Measurements from ENCODE around the gene BMERB1. TPM values are rescaled to one million over a fixed set of nuclear protein-coding genes. Genes with fewer than 3 reads are reported as not detected.
A peak's percentile ranks its signal among the peaks of the same experiment; 100 is the strongest.
"Not testable (repeated sequence)": the region's sequence is repeated elsewhere in the genome, so short reads cannot be mapped to it uniquely, and the experiment has no call there.

BMERB1 gene
- polyA plus RNA-seq, 6 donors from 2014 or later: 0.36 to 1.1 (median 0.82) TPM; not detected in 2

DNA sequence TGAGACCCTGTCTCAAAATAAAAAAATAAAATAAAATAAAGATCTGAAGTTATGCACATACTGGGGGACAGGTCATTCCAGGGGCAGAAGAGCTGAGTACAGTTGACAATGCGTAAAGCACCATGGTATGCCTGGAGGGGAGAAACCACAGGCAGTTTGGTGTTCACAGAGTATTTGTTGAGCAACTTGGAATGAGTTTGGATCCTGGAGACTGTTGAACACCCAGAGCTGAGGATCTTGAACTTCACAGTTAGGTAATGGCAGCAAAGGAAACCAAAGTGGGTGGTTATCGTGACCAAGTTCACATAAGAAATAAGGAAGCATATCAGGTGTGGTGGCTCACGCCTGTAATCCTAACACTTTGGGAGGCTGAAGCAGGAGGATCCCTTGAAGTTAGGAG lies 30.3 kb upstream of the BMERB1 start:
- Mint-ChIP-seq H3K4me1 (peaks cover 9 to 17% (median 10%) of the 10 kb centered on the region in 3 donors), H3K27ac (peak overlapping the region in 1 of 6 donors; percentile 10), H3K4me3 (peak overlapping the region in 1 of 8 donors; percentile 33)
- not testable (repeated sequence) for ATAC-seq (ENCODE audit: low read depth in 2 of 2); DNase-seq; H3K27me3 Mint-ChIP-seq; H3K9me3 Mint-ChIP-seq; H3K36me3 Mint-ChIP-seq

DNA sequence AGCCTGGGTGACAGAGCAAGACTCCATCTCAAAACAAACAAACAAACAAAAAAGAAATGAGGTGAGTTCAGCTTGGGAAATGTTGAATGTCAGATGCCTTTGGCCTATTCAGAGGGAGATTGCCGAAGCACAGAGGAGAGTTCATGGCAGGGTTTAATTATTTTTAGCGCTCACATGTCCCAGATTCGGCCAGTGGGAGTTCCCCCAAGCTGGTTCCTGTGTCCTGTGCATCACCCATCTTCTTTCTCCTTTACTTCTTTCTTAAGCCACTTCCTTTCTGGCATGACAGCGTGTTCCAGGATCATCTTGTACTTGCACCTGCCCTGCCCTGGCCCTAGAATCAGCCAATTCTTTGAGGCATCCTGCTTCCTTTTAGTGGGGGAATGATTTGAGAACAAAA lies 29.6 kb upstream of the BMERB1 start:
- Mint-ChIP-seq H3K27me3 (no peaks in the 10 kb centered on the region), H3K9me3 (no peaks in the 10 kb centered on the region), H3K4me3 (no peak overlapping the region), H3K36me3 (no peaks in the 10 kb centered on the region), H3K27ac (no peak overlapping the region), H3K4me1 (peaks cover 9 to 17% (median 10%) of the 10 kb centered on the region in 3 donors)
- no peak for ATAC-seq (ENCODE audit: low read depth in 2 of 2)
- no peak for DNase-seq

DNA sequence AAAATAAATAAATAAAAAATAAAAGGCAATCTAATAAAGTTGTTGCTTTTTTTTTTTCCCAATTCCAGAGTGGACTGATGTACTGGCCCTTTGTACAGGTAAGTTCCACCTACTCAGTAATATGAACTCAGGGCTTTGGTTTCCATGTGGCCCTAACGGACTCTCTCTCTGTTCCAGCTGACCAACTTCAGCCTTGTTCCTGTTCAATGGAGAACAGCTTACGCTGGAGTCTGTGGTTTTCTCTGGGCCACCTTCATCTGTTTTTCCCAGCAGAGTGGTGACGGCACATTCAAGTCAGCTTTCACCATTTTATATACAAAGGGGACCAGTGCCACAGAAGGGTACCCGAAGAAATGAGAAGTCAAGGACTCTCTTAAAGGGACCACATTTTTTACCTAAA lies 26.6 kb upstream of the BMERB1 start:
- not testable (repeated sequence) for H3K36me3 Mint-ChIP-seq; DNase-seq; H3K9me3 Mint-ChIP-seq; H3K27ac Mint-ChIP-seq; H3K4me3 Mint-ChIP-seq; H3K27me3 Mint-ChIP-seq; ATAC-seq (ENCODE audit: low read depth in 2 of 2)
- H3K4me1 Mint-ChIP-seq: peaks cover 9 to 17% (median 10%) of the 10 kb centered on the region in 3 donors

GRCh38 chr16:15409476-15409875 lies 24.9 kb upstream of the BMERB1 start:
- H3K27me3 Mint-ChIP-seq; ATAC-seq (ENCODE audit: low read depth in 2 of 2); H3K9me3 Mint-ChIP-seq; H3K4me1 Mint-ChIP-seq; H3K36me3 Mint-ChIP-seq; DNase-seq: not testable (repeated sequence)
- Mint-ChIP-seq H3K4me3 (peak overlapping the region in 1 of 8 donors; percentile 39), H3K27ac (peak overlapping the region in 1 of 6 donors; percentile 83)

DNA sequence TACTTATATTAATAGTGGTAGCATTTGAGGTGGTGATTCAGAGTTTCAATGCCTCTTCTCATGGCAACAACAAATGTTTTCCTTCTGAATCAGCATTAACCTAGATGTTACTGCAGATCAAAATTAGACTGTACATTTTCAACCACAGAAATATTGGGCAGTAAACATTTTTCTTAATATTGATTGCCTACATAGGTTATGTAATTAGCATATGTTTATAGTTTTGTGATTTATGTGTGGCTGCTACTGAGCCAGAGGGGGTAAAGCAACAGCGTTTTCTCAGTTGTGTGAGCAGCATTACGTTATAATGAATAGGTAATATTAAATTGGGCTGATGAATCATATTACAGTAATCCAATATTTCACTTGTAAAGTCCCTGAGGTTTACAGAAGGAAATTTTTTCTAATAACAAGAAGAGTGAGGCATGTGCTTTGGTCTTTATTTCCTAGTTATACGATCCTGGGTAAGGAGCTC lies 18.8 kb upstream of the BMERB1 start:
- peaks cover 0 to 8% (median 0%) of the 10 kb centered on the region in 3 donors for H3K27me3 Mint-ChIP-seq
- ATAC-seq (ENCODE audit: low read depth in 2 of 2): no peak
- H3K9me3 Mint-ChIP-seq: peaks cover 0 to 2% (median 0%) of the 10 kb centered on the region in 7 donors
- H3K4me1 Mint-ChIP-seq: no peaks in the 10 kb centered on the region
- H3K4me3 Mint-ChIP-seq: no peak overlapping the region
- no peak for DNase-seq
- no peak overlapping the region for H3K27ac Mint-ChIP-seq
- no peaks in the 10 kb centered on the region for H3K36me3 Mint-ChIP-seq

- ATAC-seq (ENCODE audit: low read depth in 2 of 2) (no peak), DNase-seq (no peak)
- Mint-ChIP-seq H3K27ac (no peak overlapping the region), H3K36me3 (no peaks in the 10 kb centered on the region), H3K9me3 (peaks cover 0 to 2% (median 0%) of the 10 kb centered on the region in 7 donors), H3K4me1 (no peaks in the 10 kb centered on the region), H3K4me3 (no peak overlapping the region), H3K27me3 (peaks cover 0 to 8% (median 8%) of the 10 kb centered on the region in 3 donors)
Observed at GRCh38 chr16:15417197-15417596, 17.2 kb upstream of the BMERB1 start.

DNA sequence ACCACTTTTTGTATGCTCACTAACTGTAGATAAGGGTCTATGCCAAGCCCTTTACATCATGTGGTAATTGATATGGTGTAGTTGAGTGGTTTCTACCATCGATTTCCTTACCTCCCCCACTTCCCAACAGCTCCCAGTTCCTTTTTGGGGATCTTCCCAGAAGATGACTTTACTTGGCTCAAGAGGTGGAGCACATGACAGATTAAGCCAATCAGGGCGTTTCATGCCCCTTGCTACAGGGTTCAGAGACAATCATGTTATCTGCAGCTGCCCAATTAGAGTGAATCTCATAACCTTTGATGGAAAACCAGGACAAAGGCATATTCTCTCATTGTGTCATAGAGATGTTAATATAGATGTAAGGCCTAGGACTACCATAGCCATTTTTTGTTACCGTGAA lies 16.2 kb upstream of the BMERB1 start:
- Mint-ChIP-seq H3K4me1 (no peaks in the 10 kb centered on the region), H3K9me3 (peaks cover 0 to 2% (median 0%) of the 10 kb centered on the region in 7 donors), H3K36me3 (no peaks in the 10 kb centered on the region), H3K4me3 (no peak overlapping the region), H3K27ac (no peak overlapping the region), H3K27me3 (peaks cover 0 to 8% (median 8%) of the 10 kb centered on the region in 3 donors)
- ATAC-seq (ENCODE audit: low read depth in 2 of 2): no peak
- DNase-seq: no peak

- H3K27ac Mint-ChIP-seq: peak overlapping the region in 1 of 6 donors; percentile 20
- ATAC-seq (ENCODE audit: low read depth in 2 of 2): not testable (repeated sequence)
Observed at GRCh38 chr16:15421696-15422095, 12.7 kb upstream of the BMERB1 start.

GRCh38 chr16:15422222-15422621 lies 12.2 kb upstream of the BMERB1 start:
- Mint-ChIP-seq H3K36me3 (no peaks in the 10 kb centered on the region), H3K27ac (no peak overlapping the region), H3K4me1 (no peaks in the 10 kb centered on the region), H3K9me3 (peaks cover 0 to 2% (median 0%) of the 10 kb centered on the region in 7 donors), H3K4me3 (no peak overlapping the region), H3K27me3 (peaks cover 11 to 27% (median 20%) of the 10 kb centered on the region in 3 donors)
- no peak for ATAC-seq (ENCODE audit: low read depth in 2 of 2)
- DNase-seq: no peak

More at GRCh38 chr16:15421696-15422095, 12.7 kb upstream of the BMERB1 start:
- H3K9me3 Mint-ChIP-seq, H3K4me3 Mint-ChIP-seq, H3K36me3 Mint-ChIP-seq, DNase-seq, H3K4me1 Mint-ChIP-seq: not testable (repeated sequence)
- H3K27me3 Mint-ChIP-seq: peaks cover 11 to 26% (median 20%) of the 10 kb centered on the region in 3 donors

DNA sequence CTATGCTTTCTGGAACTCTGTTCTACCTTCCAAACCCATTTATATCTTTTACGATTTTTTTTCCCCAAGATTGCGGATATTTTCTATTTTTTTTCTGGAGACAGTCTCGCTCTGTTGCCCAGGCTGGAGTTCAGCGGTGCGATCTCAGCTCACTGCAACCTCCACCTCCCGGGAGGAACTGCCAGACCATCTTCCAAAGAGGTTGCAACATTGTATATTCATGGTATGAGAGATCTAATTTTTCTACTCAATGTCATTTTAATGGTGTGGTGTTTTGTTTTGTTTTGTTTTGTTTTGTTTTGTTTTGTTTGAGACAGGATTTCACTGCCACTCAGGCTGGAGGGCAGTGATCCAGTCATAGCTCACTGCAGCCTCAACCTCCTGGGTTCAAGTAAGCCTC lies 8.5 kb upstream of the BMERB1 start:
- Mint-ChIP-seq H3K4me3 (no peak overlapping the region), H3K27me3 (peaks cover 9 to 27% (median 20%) of the 10 kb centered on the region in 3 donors), H3K27ac (no peak overlapping the region), H3K4me1 (peaks cover 0 to 3% (median 0%) of the 10 kb centered on the region in 3 donors), H3K36me3 (no peaks in the 10 kb centered on the region), H3K9me3 (no peaks in the 10 kb centered on the region)
- ATAC-seq (ENCODE audit: low read depth in 2 of 2) (no peak), DNase-seq (no peak)

- Mint-ChIP-seq H3K27ac (no peak overlapping the region), H3K27me3 (peaks cover 9 to 20% (median 19%) of the 10 kb centered on the region in 3 donors), H3K4me3 (peak overlapping the region in 1 of 8 donors; percentile 53), H3K9me3 (no peaks in the 10 kb centered on the region), H3K4me1 (peaks cover 0 to 3% (median 0%) of the 10 kb centered on the region in 3 donors), H3K36me3 (no peaks in the 10 kb centered on the region)
- DNase-seq (no peak), ATAC-seq (ENCODE audit: low read depth in 2 of 2) (no peak)
Observed at GRCh38 chr16:15426796-15427195, 7.6 kb upstream of the BMERB1 start.

- peak; percentile 34 for DNase-seq
- Mint-ChIP-seq H3K27ac (no peak overlapping the region), H3K4me1 (peaks cover 0 to 3% (median 0%) of the 10 kb centered on the region in 3 donors), H3K27me3 (peaks cover 9 to 20% (median 19%) of the 10 kb centered on the region in 3 donors), H3K4me3 (no peak overlapping the region), H3K9me3 (no peaks in the 10 kb centered on the region), H3K36me3 (no peaks in the 10 kb centered on the region)
- ATAC-seq (ENCODE audit: low read depth in 2 of 2): peak in 1 of 2 donors; percentile 55
Observed at GRCh38 chr16:15427648-15428239, 6.6 kb upstream of the BMERB1 start.

DNA sequence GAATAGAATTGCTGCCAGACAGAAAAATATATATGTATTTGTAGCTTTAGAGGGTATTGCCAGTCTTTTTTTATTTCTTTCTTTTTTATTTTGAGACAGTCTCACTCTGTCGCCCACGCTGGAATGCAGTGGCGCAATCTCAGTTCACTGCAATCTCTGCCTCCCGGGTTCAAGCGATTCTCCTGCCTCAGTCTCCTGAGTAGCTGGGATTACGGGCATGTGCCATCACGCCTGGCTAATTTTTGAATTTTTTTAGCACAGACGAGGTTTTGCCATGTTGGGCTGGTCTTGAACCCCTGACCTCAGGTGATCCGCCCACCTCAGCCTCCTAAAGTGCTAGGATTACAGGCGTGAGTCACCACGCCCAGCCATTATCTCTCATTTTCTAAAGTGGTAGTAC lies 3.5 kb upstream of the BMERB1 start:
- H3K27ac Mint-ChIP-seq; H3K9me3 Mint-ChIP-seq; DNase-seq; ATAC-seq (ENCODE audit: low read depth in 2 of 2); H3K4me3 Mint-ChIP-seq; H3K36me3 Mint-ChIP-seq: not testable (repeated sequence)
- H3K27me3 Mint-ChIP-seq: peaks cover 19 to 32% (median 27%) of the 10 kb centered on the region in 3 donors
- peaks cover 5 to 18% (median 16%) of the 10 kb centered on the region in 3 donors for H3K4me1 Mint-ChIP-seq

DNA sequence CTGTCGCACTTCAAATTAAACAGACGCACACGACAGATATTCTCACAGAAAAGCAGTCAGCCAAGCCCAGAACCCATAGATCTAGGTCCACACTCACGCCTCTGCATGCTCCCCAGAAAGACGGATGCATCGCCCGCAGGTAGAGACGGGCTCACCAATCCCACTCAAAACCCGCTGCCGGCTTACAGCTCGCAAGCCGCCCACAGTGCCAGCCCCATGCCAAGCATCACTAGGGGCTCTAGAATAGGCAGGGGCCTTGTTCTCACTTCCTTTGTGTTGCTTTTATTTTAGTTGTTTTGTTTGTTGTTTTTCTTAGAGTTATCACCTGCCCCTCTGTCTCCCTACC lies 336 bp upstream of the BMERB1 start:
- Mint-ChIP-seq H3K9me3 (no peaks in the 10 kb centered on the region), H3K27me3 (peaks cover 21 to 34% (median 32%) of the 10 kb centered on the region in 3 donors), H3K4me3 (peak overlapping the region; percentile 2 to 77 (median 50)), H3K27ac (peak overlapping the region in 1 of 6 donors; percentile 66), H3K36me3 (peaks cover 0 to 6% of the 10 kb centered on the region in 2 donors), H3K4me1 (peaks cover 5 to 17% (median 16%) of the 10 kb centered on the region in 3 donors)
- no peak for ATAC-seq (ENCODE audit: low read depth in 2 of 2)
- no peak for DNase-seq

All from naive B cell (primary cell).